ENCODE results near the gene SULT1A2. TPM values are rescaled to one million over a fixed set of nuclear protein-coding genes. Genes with fewer than 3 reads are reported as not detected.
"Not testable (repeated sequence)": the region's sequence is repeated elsewhere in the genome, so short reads cannot be mapped to it uniquely, and the experiment has no call there.

The SULT1A2 gene
- total and polyA plus RNA-seq, 2 donors (not counting 1 experiment from before 2014, with no cell fraction given), result 0.17 TPM; not detected in 1

DNA sequence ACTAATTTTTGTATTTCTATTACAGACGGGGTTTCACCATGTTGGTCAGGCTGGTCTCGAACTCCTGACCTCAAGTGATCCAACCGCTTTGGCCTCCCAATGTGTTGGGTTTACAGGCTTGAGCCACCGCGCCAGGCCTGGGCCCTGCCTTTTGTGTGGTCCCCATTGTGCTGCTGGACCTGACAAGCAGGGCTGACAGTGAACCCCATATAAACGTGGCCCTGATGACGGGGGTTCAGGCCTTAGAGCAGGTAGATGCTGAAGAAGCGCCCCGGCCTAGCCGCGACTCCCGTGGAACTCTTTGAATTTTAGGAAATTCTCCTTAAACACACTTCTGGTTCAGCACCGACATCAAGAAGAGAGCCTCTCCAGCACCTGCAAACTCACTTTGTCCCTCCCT lies 4.7 kb upstream of the SULT1A2 start:
- not testable (repeated sequence) for H3K9ac ChIP-seq (ENCODE audit: insufficient read depth, low read length); H2AFZ ChIP-seq (ENCODE audit: low read length); H3K27me3 ChIP-seq (ENCODE audit: control insufficient read depth, insufficient read depth, low read length); H3K9me3 ChIP-seq (ENCODE audit: control insufficient read depth, insufficient read depth, low read depth, low read length); H3K27ac ChIP-seq (ENCODE audit: insufficient read depth, low read length); H4K20me1 ChIP-seq (ENCODE audit: control insufficient read depth, extremely low read depth, insufficient read depth, low read length); H3K4me2 ChIP-seq (ENCODE audit: extremely low read depth, insufficient read depth, low read length); H3K36me3 ChIP-seq (ENCODE audit: control insufficient read depth, insufficient read depth, low read length); H3K79me2 ChIP-seq (ENCODE audit: control insufficient read depth, insufficient read depth, low read length); H3K4me1 ChIP-seq (ENCODE audit: control insufficient read depth, extremely low read depth, insufficient read depth, low read length); DNase-seq (ENCODE audit: low read depth in 2 of 2); H3K4me3 ChIP-seq (replicated peaks in 1 of 4; ENCODE audit: control extremely low read depth in 1 of 4, insufficient read depth in 1 of 4, low read depth in 3 of 4, low read length in 4 of 4)

DNA sequence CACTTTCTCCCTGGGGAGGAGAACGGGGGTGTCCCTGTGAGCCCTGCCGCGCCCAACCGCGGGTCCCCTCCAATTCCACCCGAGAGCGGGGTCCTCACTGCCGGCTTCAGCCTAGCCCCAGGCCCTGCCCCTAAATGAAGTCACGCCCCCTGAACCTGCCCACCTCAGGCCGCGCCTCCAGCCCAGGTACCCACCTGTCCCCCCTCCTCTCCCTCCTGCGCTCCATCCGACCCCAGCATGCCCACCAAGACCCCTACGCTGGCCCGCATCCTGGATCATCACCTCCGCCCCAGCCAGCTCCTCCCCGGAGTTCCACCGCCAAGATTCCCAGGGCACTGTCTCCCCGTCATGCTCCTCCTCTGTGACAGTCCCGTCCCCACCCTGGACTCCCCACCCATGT lies 4.1 kb upstream of the SULT1A2 start:
- not testable (repeated sequence) for H3K79me2 ChIP-seq (ENCODE audit: control insufficient read depth, insufficient read depth, low read length); H3K4me2 ChIP-seq (ENCODE audit: extremely low read depth, insufficient read depth, low read length); H2AFZ ChIP-seq (ENCODE audit: low read length); H3K27ac ChIP-seq (ENCODE audit: insufficient read depth, low read length); H3K36me3 ChIP-seq (ENCODE audit: control insufficient read depth, insufficient read depth, low read length); DNase-seq (ENCODE audit: low read depth in 2 of 2); H3K4me3 ChIP-seq (replicated peaks in 1 of 4; ENCODE audit: control extremely low read depth in 1 of 4, insufficient read depth in 1 of 4, low read depth in 3 of 4, low read length in 4 of 4); H3K4me1 ChIP-seq (ENCODE audit: control insufficient read depth, extremely low read depth, insufficient read depth, low read length); H4K20me1 ChIP-seq (ENCODE audit: control insufficient read depth, extremely low read depth, insufficient read depth, low read length); H3K27me3 ChIP-seq (ENCODE audit: control insufficient read depth, insufficient read depth, low read length); H3K9me3 ChIP-seq (ENCODE audit: control insufficient read depth, insufficient read depth, low read depth, low read length); H3K9ac ChIP-seq (ENCODE audit: insufficient read depth, low read length)

DNA sequence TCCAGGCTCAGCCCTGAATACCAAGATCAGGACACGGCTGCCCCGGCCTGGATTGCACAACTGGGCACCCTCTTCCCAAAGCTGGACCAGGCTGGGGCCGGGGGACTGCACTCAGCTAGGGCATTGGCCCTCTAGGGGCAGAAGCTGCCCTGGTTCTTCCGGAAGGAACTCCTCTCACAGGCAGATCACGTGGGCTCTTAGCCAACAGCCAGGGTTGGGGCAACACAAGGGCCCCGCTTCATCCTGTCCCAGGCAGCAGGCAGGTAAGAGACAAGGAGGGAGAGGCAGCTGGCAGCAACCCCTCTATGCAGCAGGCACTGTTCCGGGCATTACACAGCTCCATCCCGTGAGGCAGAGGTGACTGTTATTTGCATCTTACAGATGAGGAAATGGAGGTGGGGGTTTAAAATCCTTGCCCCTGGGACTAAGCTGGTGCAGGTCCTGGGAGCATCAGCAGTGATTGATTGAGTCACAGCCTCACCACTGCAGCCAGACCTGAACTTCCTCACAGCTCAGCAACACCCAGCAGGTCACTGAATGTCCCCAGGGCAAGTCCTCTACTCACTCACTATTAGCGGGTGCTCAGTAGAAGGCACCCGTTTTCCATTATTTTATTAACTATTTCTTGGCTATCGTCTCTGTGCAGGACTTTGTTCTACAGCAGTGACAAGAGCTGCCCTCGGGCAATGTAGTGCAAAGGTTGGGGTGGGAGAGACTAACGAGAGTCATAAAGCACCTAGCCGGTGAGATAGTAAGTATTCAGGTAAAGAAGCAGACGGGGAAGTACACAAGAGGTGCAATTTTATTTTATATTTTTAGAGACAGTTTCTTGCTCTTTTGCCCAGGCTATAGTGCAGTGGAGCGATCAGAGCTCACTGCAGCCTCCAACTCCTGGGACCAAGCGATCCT lies 2.8 kb upstream of the SULT1A2 start:
- H3K4me1 ChIP-seq (ENCODE audit: control insufficient read depth, extremely low read depth, insufficient read depth, low read length); H3K9ac ChIP-seq (ENCODE audit: insufficient read depth, low read length); H3K36me3 ChIP-seq (ENCODE audit: control insufficient read depth, insufficient read depth, low read length); H3K4me2 ChIP-seq (ENCODE audit: extremely low read depth, insufficient read depth, low read length); H3K27ac ChIP-seq (ENCODE audit: insufficient read depth, low read length); H3K27me3 ChIP-seq (ENCODE audit: control insufficient read depth, insufficient read depth, low read length); DNase-seq (ENCODE audit: low read depth in 2 of 2); H4K20me1 ChIP-seq (ENCODE audit: control insufficient read depth, extremely low read depth, insufficient read depth, low read length); H3K79me2 ChIP-seq (ENCODE audit: control insufficient read depth, insufficient read depth, low read length); H3K9me3 ChIP-seq (ENCODE audit: control insufficient read depth, insufficient read depth, low read depth, low read length); H2AFZ ChIP-seq (ENCODE audit: low read length); H3K4me3 ChIP-seq (replicated peaks in 1 of 4; ENCODE audit: control extremely low read depth in 1 of 4, insufficient read depth in 1 of 4, low read depth in 3 of 4, low read length in 4 of 4): not testable (repeated sequence)

DNA sequence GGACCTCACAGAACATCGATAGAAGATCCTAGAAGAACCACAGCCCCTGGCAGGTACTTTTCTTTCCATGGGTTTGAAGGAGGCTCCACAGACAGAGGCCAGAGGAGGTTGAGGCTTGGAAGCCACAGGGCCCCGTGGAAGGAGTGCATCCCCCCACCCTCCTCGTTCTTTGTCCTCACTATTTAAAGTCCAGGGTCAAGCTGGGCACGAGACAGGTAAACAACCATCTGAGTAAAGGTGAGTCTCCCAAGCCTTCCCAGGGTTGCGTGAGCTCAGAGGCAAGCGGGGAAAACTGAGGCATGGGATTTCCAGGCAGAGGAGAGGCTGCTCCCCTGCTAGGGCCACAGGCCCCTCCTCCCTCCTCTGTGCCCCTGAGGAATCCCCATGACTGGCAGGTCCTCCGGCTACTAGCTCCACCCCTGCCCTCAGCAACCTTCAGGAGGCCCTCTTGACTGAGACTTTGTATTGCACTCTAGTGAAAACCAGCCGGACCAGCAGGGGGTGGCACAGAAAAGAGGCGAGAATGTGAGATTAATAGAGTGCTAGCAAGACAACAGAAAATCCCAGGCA lies 927 bp upstream of the SULT1A2 start:
- DNase-seq (ENCODE audit: low read depth in 2 of 2), result no peak
- TF ChIP-seq EZH2 (IDR thresholded peaks at IDR 0.05; ENCODE audit: low read length, missing control alignments), result no peak
- TF ChIP-seq, protein P1, sequence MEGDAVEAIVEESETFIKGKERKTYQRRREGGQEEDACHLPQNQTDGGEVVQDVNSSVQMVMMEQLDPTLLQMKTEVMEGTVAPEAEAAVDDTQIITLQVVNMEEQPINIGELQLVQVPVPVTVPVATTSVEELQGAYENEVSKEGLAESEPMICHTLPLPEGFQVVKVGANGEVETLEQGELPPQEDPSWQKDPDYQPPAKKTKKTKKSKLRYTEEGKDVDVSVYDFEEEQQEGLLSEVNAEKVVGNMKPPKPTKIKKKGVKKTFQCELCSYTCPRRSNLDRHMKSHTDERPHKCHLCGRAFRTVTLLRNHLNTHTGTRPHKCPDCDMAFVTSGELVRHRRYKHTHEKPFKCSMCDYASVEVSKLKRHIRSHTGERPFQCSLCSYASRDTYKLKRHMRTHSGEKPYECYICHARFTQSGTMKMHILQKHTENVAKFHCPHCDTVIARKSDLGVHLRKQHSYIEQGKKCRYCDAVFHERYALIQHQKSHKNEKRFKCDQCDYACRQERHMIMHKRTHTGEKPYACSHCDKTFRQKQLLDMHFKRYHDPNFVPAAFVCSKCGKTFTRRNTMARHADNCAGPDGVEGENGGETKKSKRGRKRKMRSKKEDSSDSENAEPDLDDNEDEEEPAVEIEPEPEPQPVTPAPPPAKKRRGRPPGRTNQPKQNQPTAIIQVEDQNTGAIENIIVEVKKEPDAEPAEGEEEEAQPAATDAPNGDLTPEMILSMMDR (conservative IDR thresholded peaks at IDR 0.05 in 1 of 2, IDR thresholded peaks at IDR 0.05 in 1 of 2; ENCODE audit: low read depth in 1 of 2, low read length in 2 of 2), result no peak
- no peaks in the 10 kb centered on the region for H3K4me1 ChIP-seq (ENCODE audit: control insufficient read depth, extremely low read depth, insufficient read depth, low read length)
- no peak overlapping the region for H3K4me3 ChIP-seq (replicated peaks in 1 of 4; ENCODE audit: control extremely low read depth in 1 of 4, insufficient read depth in 1 of 4, low read depth in 3 of 4, low read length in 4 of 4)
- H3K36me3 ChIP-seq (ENCODE audit: control insufficient read depth, insufficient read depth, low read length), result no peaks in the 10 kb centered on the region
- H3K27me3 ChIP-seq (ENCODE audit: control insufficient read depth, insufficient read depth, low read length), result no peaks in the 10 kb centered on the region
- no peak overlapping the region for H3K4me2 ChIP-seq (ENCODE audit: extremely low read depth, insufficient read depth, low read length)
- no peak overlapping the region for H3K27ac ChIP-seq (ENCODE audit: insufficient read depth, low read length)
- H3K79me2 ChIP-seq (ENCODE audit: control insufficient read depth, insufficient read depth, low read length), result no peaks in the 10 kb centered on the region
- no peak overlapping the region for H2AFZ ChIP-seq (ENCODE audit: low read length)
- no peaks in the 10 kb centered on the region for H4K20me1 ChIP-seq (ENCODE audit: control insufficient read depth, extremely low read depth, insufficient read depth, low read length)
- H3K9me3 ChIP-seq (ENCODE audit: control insufficient read depth, insufficient read depth, low read depth, low read length), result no peaks in the 10 kb centered on the region
- H3K9ac ChIP-seq (ENCODE audit: insufficient read depth, low read length), result no peak overlapping the region

Data from fibroblast of lung (primary cell).